NCI-H128 (cell line): ENCODE measurements around the gene ZNF710.

Source experiments
- DNase-seq: peaks from one replicate; lab custom pipeline; 2025; ENCODE audit not compliant: unreplicated experiment; lab: John Stamatoyannopoulos, UW

The ZNF710 gene

DNA sequence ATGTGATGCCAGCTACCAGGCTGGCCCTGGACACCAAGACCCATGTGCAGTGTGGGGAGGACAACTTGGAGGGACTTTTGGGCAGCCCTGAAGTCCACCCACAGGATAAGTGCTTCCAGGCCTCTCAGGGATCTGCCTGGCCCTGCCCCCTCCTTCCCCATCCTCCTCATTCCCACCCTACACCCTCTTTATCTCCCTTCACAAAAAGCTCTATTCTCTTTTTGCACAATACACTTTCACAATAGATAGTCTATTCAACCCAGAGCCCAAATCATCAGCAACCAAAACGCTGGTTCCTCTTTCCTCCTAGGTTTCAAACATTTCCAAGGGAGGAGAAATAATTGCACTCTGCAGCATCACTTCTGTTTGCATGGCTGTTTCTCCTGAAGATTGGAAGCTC lies 7.8 kb upstream of the ZNF710 start:
- no peak for DNase-seq

DNA sequence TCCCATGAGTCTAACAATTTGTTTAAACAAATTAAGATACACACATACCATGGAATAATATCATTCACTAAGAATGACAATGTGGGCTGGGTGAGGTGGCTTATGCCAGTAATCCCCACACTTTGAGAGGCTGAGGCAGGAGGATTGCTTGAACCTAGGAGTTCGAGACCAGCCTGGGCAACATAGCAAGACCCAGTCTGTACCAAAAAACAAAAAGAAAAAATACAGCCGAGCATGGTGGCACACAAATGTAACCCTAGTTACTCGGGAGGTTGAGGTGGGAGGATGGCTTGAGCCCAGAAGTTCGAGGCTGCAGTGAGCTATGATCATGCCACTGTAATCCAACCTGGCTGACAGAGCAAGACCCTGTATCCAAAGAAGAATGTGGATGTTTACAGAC lies 4.0 kb upstream of the ZNF710 start:
- no peak for DNase-seq

DNA sequence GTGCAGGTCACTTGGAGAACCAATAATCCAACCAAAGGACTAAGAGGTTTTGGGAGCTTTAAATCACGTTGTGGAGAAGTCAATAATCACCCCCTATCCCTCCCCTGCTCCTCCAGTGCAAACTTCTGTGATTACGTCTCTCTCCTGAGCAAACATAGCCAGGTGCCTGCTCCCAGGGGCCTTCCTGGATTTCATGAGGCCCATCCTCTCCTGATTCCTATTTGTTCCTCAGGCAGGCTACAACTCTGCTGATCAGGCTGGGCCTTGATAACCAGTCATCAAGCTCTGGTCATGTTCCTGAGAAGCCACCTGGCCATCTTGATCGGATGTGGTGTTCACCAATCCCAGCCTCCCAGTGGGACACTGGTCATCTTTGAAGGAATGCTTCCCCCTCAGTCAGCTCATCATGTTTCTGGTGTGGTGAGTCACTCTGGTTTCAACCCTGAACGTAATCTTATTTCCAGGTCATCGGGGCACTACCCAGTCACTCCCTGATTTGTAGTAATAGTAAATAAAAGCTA lies 2.9 kb upstream of the ZNF710 start:
- no peak for DNase-seq

DNA sequence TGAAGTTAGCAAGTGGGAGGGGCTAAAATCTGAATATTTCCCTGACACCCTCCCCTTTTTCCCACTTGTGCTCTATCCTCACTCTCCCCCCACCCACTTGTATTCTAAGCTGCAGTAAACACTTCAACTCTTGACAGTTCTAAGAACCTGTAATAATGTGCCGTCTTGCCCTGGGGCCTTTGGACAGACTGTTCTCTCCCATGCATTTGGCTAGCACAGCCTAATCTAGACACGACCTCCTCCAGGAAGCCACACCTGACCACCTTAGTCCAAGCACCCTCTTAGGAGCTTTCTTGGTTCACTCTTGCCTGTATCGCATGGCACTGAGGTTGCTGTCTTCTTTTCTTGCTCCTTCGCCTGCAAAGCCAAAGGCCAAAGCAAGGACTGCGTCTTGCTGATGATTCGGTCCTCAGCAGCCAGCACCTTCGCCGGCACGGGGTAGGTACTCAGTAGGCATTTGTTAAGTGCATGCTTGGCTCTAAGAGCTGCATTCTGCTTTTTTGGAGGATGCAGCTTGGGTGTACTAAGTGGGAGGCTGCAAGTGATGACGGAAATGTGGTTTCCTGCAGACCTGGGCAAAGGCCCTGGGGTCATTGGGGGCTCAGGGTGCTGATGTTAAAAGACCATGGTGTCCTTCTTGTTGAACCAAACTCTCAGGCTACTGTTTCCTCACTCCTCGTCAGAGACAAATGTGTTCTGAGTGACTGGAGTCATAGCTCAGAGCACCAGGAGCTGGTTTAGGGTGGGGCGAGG lies 2.0 kb upstream of the ZNF710 start:
- DNase-seq, result no peak

DNA sequence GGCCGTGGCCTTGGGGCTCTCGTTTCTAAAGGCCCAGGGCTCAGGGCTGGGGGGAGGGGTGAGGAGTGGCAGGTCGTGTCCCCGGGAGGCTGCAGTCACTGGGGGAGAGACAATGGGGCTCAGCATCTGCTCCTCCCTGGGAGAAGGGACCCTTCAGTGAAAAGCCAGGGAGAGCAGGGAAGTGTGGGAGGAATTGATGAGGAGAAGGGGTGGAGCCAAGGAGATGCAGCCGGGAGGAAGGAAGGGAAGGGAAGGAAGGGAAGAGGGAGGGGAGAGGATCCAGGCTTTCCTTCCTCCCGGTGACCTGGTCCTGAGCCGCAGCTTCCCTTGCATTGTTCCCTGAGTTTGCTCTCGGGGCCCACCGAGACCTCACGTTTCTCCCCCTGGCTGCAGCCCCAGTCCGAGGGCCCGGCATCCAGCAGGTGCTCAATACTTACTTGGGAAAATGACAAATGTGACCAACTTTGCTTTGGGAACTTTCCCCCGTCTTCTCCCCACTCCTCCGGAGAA lies 1.4 kb upstream of the ZNF710 start:
- no peak for DNase-seq

DNA sequence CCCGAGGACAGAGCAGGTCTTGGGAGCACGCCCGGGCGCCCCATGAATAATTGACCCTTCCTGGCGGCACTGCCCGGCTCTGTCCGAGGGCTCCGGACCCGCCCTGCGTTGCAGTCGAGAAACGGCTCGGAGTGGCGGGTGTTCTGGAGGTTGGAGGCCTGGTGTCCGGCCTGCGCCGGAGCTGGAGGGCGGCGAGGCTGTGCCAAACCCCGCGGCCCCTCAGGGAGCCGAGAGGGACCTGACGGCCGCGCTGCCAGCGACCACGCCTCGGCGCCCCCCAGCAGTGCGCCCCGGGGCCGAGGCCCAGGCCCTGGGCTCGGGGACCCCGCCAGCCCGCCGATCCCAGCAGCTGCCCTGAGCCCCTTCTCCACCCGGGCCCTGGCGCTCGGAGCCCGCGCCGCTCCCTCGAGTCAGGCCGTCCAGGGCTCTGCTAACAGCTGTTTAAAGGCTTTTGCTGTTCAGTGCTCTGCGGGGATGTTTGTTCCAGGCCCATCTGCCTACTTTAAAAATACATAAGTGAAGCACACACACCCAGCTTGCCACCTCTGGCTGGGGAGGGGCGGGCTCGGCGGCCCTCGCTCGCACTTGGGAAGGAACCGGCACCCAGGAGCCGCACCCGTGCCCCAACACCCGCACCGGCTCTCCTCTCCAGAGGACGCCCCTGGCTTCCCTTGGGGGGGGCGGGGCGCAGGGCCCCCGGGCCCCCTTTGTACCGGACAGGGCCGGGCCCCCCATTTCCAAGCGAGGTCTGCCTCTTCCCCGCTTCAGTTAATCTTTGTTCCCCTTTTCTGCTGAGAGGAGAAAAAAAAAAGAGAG lies 730 bp upstream of the ZNF710 start:
- no peak for DNase-seq

DNA sequence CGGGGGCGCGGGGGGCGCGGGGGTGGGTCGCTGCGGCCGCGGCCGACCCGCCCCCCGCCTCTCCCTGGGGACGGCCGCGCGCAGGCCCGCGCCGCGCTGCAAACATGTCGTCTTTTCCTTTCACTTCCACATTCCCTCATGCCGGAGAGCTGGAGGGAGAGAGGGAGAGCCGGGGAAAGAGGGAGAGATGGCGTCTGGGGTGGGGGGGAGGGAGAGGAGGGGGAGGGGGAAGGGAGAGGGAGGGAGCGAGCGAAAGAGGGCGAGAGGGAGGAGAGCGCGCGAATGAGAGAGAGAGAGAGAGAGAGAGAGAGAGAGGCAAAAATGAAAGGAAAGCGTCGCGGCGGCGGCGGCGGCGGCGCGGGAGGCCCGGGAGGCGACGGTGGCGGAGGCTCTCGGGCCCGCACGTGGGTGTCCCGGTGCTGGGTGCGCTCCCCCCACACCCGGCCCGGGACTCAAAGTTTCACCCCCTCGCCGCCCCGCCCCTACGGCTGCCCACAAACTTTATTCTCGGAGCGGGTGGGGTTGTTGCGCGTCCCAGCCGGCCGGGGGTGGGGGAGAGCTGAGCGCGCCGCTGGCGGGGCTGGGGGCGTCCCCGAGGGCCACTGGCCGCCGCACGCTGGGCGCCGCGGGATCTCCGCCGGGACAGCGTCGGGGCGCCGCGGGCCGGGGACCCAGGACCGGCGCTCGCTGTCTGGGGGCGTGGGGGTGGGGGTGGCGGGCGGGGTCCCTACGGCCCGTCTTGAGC lies 731 bp downstream of the ZNF710 start:
- DNase-seq, result no peak

DNA sequence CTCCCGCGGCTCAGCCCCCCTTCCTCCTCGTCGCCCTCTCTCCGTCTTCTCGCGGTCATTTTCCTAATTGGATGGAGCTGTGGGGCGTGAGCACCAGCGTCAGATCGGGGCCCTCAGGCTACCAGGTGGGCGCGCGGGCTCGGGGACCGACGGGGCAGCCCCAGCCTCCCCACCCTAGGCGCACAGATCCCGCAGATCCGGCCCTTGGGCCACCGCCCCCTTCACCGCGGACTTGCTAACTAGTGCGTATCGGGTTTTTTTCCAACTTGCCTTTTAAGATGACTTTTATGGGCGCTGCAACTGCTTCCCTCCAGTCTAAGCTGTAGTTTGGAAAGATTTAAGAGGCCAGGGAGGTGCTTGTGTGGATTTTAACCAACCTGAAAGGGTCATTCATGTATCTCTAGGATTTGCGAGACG lies 1.3 kb downstream of the ZNF710 start:
- DNase-seq, result no peak

DNA sequence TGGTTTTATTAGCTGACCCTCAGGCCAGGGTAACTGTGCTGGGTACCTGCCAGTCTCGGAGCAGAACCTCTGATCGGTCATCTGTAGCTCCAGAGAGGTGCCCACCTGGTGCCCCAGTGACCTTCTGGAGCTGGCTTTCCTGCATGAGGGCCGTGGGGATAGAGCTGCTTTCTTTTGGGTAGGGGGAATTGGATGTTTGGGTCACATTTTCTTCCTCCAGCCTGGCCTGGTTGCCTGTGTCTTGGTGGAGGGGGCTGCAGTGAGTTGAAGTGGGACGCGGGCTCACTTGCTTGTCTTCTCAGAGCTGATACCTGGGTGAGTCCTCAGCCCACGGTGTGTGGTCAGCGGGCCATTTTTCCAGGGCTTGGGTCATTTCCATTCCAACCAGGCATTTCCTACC lies 2.6 kb downstream of the ZNF710 start:
- no peak for DNase-seq

DNA sequence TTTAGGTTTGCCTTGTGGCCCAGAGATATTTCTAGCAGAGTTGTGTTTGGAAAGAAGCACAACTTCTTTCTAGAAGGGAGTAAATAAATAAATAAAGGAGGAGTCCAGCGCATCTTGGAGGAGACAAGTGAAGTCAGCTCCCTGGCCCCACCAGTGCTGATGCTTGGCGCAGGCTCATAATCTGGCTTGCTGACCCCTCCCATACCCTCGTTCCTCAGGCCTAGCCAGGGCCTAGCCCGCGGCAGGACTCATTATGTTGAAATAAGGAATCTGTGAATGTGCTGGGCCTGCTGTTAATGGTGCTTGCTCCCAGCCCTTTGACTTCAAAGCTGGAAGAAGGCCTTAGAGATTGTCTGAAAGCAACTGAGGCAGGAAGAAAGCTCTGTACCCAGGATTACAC lies 3.1 kb downstream of the ZNF710 start:
- DNase-seq, result no peak

DNA sequence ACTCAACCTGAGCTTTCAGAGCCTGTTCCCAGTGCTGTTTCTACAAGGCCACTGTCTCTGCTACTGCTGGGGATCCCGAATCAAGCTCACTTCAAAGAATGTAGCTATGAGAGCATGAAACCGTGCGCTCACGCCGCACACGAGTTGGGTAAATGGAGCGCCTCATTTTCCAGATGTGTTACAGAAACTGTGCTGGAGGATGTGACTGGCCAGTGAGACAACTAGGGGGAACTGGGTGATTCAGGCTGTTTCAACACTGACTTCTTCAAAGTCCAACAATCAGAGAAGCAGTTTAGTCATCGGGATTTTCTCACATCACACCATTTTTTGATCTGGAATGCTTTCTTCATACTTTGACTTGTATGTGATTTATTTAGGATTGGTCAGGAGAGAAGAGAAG lies 3.5 kb downstream of the ZNF710 start:
- no peak for DNase-seq

DNA sequence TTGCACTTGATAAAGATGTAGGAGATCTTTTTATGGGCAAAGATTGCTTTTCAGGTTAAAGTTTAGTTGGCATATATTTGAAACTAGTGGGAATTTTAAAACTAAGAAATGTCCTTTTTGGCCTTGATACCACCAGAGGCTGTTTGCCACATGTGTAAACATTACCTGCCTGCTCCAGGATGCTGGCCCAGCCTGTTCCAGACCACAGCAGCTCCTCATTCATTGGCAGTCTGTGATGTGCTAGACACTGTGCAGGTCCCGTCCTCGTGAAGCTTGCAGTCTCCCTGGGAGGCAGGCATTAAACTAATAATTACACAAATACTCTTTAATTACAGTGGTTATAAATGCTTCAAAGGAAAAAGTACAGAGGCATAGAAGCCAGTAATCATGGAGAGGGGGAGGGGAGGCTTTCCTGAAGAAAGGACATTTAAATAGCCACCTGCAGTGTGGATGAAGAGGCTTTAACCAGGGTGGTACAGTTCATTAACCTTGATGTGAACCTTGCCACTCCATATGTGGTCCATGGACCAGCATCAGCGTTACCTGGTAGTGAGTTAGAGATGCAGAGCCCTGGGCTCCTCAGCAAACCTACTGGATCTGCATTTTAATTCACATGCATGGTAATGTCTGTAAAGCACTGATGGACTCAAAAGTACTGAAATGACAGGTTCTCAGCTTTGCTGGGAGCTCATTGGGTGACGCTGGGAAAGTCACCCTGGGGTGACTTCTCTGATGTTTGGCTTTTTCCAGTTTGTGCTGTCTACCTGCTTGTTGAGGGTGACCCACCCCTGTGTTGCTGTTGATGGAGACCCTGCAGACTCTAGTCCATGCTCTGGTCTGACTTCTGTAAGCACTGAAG lies 5.3 kb downstream of the ZNF710 start:
- no peak for DNase-seq

DNA sequence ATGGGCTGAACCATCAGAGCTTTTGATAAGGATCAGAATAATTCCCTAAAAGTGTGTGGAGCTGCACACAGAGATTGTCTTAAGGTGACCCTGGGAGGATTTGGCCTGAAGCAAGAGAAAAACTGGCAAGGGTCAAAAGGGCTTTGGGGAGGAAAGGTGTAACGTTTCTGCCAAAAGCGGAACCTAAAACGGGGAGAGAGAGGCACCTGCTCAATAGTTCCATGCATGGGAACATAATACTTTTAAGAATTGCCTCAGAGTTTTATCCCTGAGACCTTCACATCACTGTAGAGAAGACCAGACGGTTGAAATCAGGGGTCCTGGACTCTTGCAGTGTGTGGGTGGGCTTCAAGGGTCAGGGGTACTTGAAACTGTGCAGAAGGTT lies 5.9 kb downstream of the ZNF710 start:
- no peak for DNase-seq

DNA sequence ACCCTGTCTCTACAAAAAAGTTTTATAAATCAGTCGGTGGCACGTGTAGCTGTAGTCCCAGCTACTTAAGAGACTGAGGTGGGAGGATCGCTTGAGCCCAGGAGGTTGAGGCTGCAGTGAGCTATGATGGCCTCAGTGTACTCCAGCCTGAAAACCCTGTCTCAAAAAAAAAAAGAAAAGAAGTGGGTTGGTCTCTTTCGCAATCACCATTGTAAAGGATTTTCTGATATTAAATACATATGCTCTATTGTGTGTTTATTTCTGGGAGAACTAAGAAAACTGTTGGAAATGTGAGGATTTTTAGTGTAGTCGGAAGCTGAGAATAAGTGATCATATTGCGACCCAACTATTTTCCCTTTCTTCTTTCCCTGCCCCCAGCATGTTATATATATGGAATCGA lies 7.5 kb downstream of the ZNF710 start:
- DNase-seq, result no peak

DNA sequence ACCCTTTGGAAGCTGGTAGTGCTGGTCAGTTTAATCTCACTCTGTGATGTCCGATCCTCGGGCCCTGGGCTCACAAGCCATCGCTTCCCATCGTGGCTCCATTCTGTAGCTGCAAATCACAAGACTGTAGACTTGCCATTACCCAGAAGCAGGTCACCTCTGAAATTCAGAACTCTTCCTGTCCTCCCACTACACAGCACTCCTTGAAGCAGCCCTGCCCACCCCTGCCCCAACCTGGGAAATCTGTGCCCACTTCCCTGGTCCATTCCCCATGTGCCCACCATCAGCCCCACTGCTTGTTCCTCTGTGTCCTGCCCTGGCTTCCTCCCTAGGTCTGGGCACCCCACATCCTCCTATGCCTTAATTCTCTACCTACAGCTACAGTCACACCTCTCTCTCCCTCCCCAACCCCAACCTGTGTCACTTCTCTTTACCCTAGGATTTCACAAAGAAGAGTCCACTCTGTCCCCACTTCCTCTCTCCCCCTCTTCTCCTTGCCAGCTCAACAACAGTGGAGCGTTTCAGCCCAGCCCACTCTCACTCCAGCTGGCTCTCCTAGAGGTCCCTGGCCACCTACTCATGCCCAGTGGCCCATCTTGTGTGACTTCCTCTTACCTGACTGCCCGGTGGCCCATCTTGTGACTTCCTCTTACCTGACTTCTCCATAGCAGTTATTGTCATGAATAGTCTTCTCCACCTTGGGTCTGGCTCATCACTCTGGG lies 8.3 kb downstream of the ZNF710 start:
- no peak for DNase-seq

DNA sequence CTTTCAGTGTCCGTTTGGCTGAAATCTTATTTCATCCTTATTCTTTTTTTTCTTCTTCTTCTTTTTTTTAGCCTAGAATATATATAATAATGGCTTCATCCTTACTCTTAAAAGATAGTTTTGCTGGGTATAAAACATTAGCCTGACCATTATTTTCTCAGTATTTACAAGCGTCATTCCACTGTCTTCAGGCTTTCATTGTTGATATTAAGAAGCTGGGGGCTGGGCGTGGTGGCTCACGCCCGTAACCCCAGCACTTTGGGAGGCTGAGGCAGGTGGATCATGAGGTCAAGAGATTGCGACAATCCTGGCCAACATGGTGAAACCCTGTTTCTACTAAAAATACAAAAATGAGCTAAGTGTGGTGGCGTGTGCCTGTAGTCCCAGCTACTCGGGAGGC lies 10.6 kb downstream of the ZNF710 start:
- DNase-seq, result no peak

DNA sequence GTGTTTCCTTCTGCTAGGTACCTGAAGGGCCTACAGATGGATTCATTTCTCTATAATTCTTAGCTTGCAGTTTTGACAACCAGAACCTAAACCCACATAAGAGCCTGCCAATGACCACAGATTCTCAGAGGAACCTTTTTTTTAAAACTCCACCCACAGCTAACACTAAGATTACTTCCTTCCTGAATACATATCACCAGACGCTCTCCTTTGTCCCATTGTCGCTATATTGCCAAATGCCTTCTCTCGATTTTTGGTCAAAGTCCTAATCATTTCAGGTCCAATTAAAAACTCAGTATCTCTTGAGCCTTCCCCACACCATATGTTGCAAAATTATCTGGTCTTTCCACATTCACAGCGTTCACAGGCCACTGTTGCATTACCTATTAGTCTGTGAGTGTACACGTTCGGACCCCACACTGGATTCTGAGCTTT lies 12.4 kb downstream of the ZNF710 start:
- DNase-seq, result no peak

DNA sequence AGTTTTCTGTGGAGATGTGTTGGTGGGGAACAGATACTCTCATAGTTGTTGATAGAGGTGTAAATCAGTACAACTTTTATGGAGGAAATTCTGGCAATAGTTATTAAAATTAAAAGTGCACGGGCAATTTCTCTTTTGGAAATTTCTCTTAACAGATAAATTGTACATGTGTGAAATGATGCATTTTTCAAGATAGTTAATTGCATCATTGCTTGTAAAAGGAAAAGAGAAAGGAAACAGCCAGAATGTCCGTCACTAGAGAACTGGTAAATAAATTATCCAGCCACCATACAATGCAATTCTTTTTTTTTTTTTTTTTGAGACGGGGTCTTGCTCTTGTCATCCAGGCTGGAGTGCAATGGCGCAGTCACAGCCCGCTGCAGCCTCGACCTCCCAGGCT lies 14.2 kb downstream of the ZNF710 start:
- DNase-seq, result no peak

DNA sequence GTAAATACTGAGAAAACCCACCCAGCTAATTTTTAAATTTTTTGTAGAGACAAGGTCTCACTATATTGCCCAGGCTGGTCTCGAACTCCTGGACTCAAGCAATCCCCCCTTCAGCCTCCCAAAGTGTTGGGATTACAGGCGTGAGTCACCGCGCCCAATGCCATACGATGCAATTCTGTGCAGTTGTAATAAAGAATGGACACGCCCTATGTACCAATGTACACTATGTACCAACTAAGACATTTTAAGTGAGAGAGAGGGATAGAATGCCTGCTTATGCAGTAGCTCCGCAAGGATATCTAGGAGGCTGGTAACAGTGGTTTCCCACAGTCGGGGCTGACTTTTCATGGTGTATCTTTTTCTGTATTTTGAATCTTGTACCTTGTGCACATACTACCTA lies 14.6 kb downstream of the ZNF710 start:
- no peak for DNase-seq

DNA sequence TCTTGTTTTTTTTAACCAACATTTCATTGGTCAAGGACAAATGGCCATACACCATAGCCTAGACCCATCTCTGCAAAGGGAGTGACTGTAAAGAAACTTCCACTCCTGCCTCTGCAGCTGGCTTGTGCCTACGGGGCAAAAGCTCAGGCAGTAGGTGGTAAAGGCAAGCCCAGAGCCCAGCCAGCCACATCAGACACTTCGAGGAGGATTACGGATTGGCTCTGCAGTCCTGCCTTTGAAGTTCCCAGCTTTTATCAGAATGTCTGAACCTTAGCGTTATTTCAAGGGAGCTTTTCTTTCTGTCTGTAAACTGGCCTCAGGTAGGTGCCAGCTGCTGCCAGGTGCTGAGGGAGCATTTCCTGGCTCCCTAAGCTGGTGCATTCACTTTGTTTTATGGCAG lies 15.6 kb downstream of the ZNF710 start:
- no peak for DNase-seq
